ENCODE data around the gene PISD.

DNA sequence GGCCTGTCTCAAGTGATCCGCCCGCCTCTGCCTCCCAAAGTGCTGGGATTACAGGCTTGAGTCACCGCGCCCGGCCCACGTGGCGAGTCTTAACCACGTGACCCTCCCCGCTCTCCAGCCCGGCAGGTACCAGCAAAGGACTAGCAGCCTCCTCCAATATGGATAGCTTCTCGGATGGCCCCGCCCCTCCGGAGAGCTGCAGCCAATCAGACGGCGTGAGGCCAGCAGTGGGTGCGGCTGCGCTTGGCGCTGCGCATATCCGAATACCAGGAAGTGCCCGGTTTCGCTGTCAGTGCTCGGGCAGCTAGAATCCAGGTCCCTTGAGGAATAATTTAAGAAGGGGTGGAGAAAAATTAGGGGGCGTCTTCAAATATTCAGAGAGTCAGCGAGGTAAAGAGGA is 14.7 kb upstream of the PISD start:
- TF ChIP-seq CTCF (IDR thresholded peaks at IDR 0.05; ENCODE audit: low read length) (no peak), EZH2 (IDR thresholded peaks at IDR 0.05; ENCODE audit: borderline replicate concordance, low read length) (no peak)
